Gastrocnemius medialis (tissue), 4 donors: ENCODE measurements around the gene ZNF841. TPM values are rescaled to one million over a fixed set of nuclear protein-coding genes. Genes with fewer than 3 reads are reported as not detected.

Experiments
- ATAC-seq, 2 donors: fragments of 150-250 bp; one replicate each; pipeline ENCODE4 v1.9.1; 2016
- DNase-seq, 2 donors: peaks; one replicate each; pipeline ENCODE4 v3.0.0-alpha.2; 2019
- H3K27ac ChIP-seq, 4 donors: fragments of 200-600 bp; sonication (generic); 1 replicate in 1 of 4; 2 replicates in 3 of 4; pipeline ENCODE4 v1.5.1; 2016 to 2018; ENCODE audit warnings: mild to moderate bottlenecking in 2 of 4, moderate library complexity in 1 of 4
- H3K27me3 ChIP-seq, 3 donors: fragments of 200-600 bp; sonication (generic) in 2 of 3; 1 replicate in 1 of 3; 2 replicates in 2 of 3; pipeline versions ENCODE4 v1.5.1 to v1.6.0; 2016 to 2019; ENCODE audit warnings: mild to moderate bottlenecking in 1 of 3, moderate library complexity in 1 of 3
- H3K36me3 ChIP-seq, 2 donors: fragments of 200-600 bp; sonication (generic) in 1 of 2; one replicate each; pipeline ENCODE4 v1.5.1; 2017 to 2018
- H3K4me1 ChIP-seq, 2 donors: fragments of 200-600 bp; sonication (generic) in 1 of 2; one replicate each; pipeline ENCODE4 v1.5.1; 2016 to 2017; ENCODE audit warnings: mild to moderate bottlenecking in 2 of 2
- H3K4me3 ChIP-seq, 4 donors: fragments of 200-600 bp; sonication (generic) in 3 of 4; 1 replicate in 1 of 4; 2 replicates in 3 of 4; pipeline ENCODE4 v1.5.1; 2016 to 2019; ENCODE audit warnings: mild to moderate bottlenecking in 2 of 4
- H3K9me3 ChIP-seq, 3 donors: fragments of 200-600 bp; sonication (generic) in 2 of 3; 1 replicate in 1 of 3; 2 replicates in 2 of 3; pipeline ENCODE4 v1.5.1; 2016 to 2019
- POLR2A ChIP-seq, 2 donors: fragments of 450-650 bp; IDR thresholded peaks; one replicate each; pipeline ENCODE4 v1.6.1; 2017; ENCODE audit warnings: antibody characterized with exemption in 2 of 2, mild to moderate bottlenecking in 2 of 2, moderate library complexity in 2 of 2
- in situ Hi-C, 4 donors: fragments of 200-750 bp; cut with MboI; loops; one replicate each; pipeline versions ENCODE4 v1.15.0 to v1.8.0; 2017; ENCODE audit warnings: low sequenced_read_pairs in 4 of 4
- intact Hi-C: fragments of 100-400 bp; cut with DNase I; formaldehyde crosslinking; loops from one replicate; pipeline ENCODE4 v1.15.1; 2023; ENCODE audit warnings: low total_unique reads
- total RNA-seq, 4 donors: library from RNA; depleted of rRNA; stranded (reverse); fragments of >200 nt; gene quantifications; one replicate each; pipeline versions ENCODE4 v1.1.0 to v1.2.3, GENCODE V29; 2016
- TF ChIP-seq, protein P1 (sequence below), 5 experiments: fragments of 450-650 bp in 3 of 5; fragments of 200-600 bp in 2 of 5; sonication (generic) in 2 of 5; IDR thresholded peaks in 4 of 5; conservative IDR thresholded peaks in 1 of 5; 1 replicate in 4 of 5; 2 replicates in 1 of 5; pipeline ENCODE4 v1.5.1; 2016 to 2019; ENCODE audit warnings: antibody characterized with exemption in 5 of 5, mild to moderate bottlenecking in 3 of 5, moderate library complexity in 3 of 5

The ZNF841 gene
- 1 to 10 TPM; 2.1 to 3.1 (median 2.3) TPM for total RNA-seq

DNA sequence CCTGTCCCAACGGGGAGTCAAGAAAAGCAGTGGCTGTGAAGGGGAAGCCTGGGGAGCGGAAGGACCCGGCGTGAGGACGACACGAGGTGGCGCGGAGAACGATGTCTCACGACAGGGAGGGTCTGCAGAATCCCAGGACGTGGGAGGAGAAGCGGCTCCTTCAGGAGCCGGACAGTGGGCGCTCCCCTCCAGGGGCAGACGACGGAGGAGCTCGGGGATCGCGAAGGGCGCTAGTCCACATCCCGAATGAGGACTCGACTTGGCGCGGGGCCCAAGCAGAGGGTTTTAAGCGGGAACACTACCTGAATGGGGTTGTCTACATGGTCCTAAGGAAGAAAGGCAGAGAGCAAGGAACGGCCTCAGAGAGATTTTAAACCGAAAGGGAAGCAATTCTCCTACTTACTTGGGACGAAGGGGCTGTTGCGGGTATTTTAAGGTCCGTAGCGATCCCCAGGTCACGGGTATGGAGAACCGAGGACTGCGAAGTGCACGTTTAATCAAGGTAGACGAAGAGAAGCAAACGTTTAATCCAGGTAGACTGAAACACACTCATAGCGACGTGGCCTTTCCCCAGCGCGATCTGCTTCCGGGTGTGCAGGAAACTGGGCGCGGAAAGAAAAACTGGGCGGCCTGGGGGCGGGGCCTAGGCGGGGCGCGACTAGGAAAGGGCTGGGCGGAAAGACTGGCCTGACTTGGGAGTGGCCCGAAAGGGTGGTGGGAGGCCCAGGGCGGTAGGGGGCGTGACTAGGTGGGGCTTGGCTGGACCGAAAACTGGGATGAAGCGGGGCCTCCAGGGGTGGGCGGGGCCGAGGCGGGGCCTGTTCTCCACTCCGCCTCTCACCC is at the start of gene ZNF841:
Gene ZNF841, minus strand, starts transcription at position 594 of the 843 bp plus-strand sequence. CDS start 10,964 bp downstream, outside the sequence.
- intact Hi-C loops = loop anchor here (1.0 kb wide), 1 partner anchor 67 kb away; the partner anchor contains the start of gene ZNF614
- peaks cover 0 to 22% (median 3%) of the 10 kb centered on the region in 3 donors for H3K9me3 ChIP-seq
- peaks cover 0 to 29% of the 10 kb centered on the region in 2 donors for H3K36me3 ChIP-seq
- in situ Hi-C loops = no loop called here
- H3K27ac ChIP-seq = peak within 1 kb of the TSS; percentile 65 to 78 (median 70)
- no peaks in the 10 kb centered on the region for H3K27me3 ChIP-seq
- DNase-seq (peak; percentile 76 to 90), ATAC-seq (peak; percentile 97 to 99)
- H3K4me1 ChIP-seq = peaks cover 16 to 21% of the 10 kb centered on the region in 2 donors
- peak in 1 of 2 donors; percentile 27 for TF ChIP-seq POLR2A (IDR thresholded peaks at IDR 0.05)
- TF ChIP-seq, protein P1, sequence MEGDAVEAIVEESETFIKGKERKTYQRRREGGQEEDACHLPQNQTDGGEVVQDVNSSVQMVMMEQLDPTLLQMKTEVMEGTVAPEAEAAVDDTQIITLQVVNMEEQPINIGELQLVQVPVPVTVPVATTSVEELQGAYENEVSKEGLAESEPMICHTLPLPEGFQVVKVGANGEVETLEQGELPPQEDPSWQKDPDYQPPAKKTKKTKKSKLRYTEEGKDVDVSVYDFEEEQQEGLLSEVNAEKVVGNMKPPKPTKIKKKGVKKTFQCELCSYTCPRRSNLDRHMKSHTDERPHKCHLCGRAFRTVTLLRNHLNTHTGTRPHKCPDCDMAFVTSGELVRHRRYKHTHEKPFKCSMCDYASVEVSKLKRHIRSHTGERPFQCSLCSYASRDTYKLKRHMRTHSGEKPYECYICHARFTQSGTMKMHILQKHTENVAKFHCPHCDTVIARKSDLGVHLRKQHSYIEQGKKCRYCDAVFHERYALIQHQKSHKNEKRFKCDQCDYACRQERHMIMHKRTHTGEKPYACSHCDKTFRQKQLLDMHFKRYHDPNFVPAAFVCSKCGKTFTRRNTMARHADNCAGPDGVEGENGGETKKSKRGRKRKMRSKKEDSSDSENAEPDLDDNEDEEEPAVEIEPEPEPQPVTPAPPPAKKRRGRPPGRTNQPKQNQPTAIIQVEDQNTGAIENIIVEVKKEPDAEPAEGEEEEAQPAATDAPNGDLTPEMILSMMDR (IDR thresholded peaks at IDR 0.05 in 4 of 5, conservative IDR thresholded peaks at IDR 0.05 in 1 of 5) = peak in 2 of 5 experiments; percentile 14 to 29
- peak within 1 kb of the TSS; percentile 80 to 96 (median 92) for H3K4me3 ChIP-seq

- Histone ChIP-seq H3K27ac (no peak overlapping the region), H3K9me3 (no peaks in the 10 kb centered on the region), H3K4me3 (no peak overlapping the region), H3K36me3 (no peaks in the 10 kb centered on the region), H3K4me1 (peaks cover 12 to 21% of the 10 kb centered on the region in 2 donors), H3K27me3 (no peaks in the 10 kb centered on the region)
- in situ Hi-C loops = loop anchor here (5.0 kb wide), 2 partner anchors 95 to 100 kb away; no protein-coding TSS in a partner anchor
- no peak for ATAC-seq
- TF ChIP-seq, protein P1 (IDR thresholded peaks at IDR 0.05 in 4 of 5, conservative IDR thresholded peaks at IDR 0.05 in 1 of 5) = no peak
- TF ChIP-seq POLR2A (IDR thresholded peaks at IDR 0.05) = no peak
- intact Hi-C loops = no loop called here
- no peak for DNase-seq
Measured at GRCh38 chr19:52142001-52142595, 46.5 kb upstream of the ZNF841 start.

DNA sequence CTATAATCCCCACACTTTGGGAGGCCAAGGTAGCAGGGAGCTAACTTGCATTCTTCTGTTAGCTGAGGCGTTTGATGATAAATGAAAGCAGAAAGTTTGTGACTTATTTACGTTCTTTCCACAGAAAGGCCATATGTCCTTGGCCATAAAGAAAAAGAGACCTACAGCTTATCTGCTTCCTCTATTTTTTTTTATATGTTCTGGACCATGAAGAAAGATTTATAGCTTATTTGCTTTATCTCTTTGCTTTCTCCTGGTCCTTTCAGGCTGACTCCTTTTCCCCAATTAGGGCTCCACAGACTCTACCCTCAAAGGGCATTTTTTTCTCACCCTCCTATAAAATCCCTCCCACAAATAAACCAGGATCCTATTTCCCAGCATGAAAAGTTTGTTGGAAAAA is 45.6 kb upstream of the ZNF841 start:
- H3K36me3 ChIP-seq = no peaks in the 10 kb centered on the region
- no peak overlapping the region for H3K4me3 ChIP-seq
- no peaks in the 10 kb centered on the region for H3K27me3 ChIP-seq
- ATAC-seq = no peak
- in situ Hi-C loops = loop anchor here (5.0 kb wide), 2 partner anchors 96 to 101 kb away; no protein-coding TSS in a partner anchor
- peak overlapping the region in 1 of 4 donors; percentile 96 for H3K27ac ChIP-seq
- H3K4me1 ChIP-seq = peaks cover 12 to 21% of the 10 kb centered on the region in 2 donors
- intact Hi-C loops = no loop called here
- no peak for DNase-seq
- no peaks in the 10 kb centered on the region for H3K9me3 ChIP-seq
- TF ChIP-seq, protein P1 (IDR thresholded peaks at IDR 0.05 in 4 of 5, conservative IDR thresholded peaks at IDR 0.05 in 1 of 5) = no peak
- no peak for TF ChIP-seq POLR2A (IDR thresholded peaks at IDR 0.05)

GRCh38 chr19:52140032-52140710 is 44.6 kb upstream of the ZNF841 start:
- no peak for ATAC-seq

More at GRCh38 chr19:52140032-52140710, 44.6 kb upstream of the ZNF841 start:
- Histone ChIP-seq H3K36me3 (no peaks in the 10 kb centered on the region), H3K9me3 (no peaks in the 10 kb centered on the region), H3K27ac (peak overlapping the region; percentile 88 to 96 (median 93)), H3K27me3 (no peaks in the 10 kb centered on the region), H3K4me3 (peak overlapping the region; percentile 14 to 91 (median 77)), H3K4me1 (peaks cover 12 to 21% of the 10 kb centered on the region in 2 donors)
- no peak for DNase-seq
- in situ Hi-C loops = loop anchor here (5.0 kb wide), 2 partner anchors 97 to 102 kb away; no protein-coding TSS in a partner anchor
- TF ChIP-seq POLR2A (IDR thresholded peaks at IDR 0.05) = no peak
- TF ChIP-seq, protein P1 (IDR thresholded peaks at IDR 0.05 in 4 of 5, conservative IDR thresholded peaks at IDR 0.05 in 1 of 5) = no peak
- intact Hi-C loops = loop anchor here (1.0 kb wide), 1 partner anchor 31 kb away; the partner anchor contains the start of gene ZNF836
